ENCODE measurements around the gene RASL12.

- TF ChIP-seq, protein P1, sequence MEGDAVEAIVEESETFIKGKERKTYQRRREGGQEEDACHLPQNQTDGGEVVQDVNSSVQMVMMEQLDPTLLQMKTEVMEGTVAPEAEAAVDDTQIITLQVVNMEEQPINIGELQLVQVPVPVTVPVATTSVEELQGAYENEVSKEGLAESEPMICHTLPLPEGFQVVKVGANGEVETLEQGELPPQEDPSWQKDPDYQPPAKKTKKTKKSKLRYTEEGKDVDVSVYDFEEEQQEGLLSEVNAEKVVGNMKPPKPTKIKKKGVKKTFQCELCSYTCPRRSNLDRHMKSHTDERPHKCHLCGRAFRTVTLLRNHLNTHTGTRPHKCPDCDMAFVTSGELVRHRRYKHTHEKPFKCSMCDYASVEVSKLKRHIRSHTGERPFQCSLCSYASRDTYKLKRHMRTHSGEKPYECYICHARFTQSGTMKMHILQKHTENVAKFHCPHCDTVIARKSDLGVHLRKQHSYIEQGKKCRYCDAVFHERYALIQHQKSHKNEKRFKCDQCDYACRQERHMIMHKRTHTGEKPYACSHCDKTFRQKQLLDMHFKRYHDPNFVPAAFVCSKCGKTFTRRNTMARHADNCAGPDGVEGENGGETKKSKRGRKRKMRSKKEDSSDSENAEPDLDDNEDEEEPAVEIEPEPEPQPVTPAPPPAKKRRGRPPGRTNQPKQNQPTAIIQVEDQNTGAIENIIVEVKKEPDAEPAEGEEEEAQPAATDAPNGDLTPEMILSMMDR (IDR thresholded peaks at IDR 0.05; ENCODE audit: poor library complexity) = no peak
- TF ChIP-seq EZH2 (IDR thresholded peaks at IDR 0.05; ENCODE audit: borderline replicate concordance) = no peak
Measured at GRCh38 chr15:65038428-65038827, 29.4 kb downstream of the RASL12 start.
